ENCODE results near the gene LMAN1.

- TF ChIP-seq CTCF (tag by site-specific recombination; IDR thresholded peaks at IDR 0.05) = no peak
- no peak for TF ChIP-seq ZFP3 (tag by site-specific recombination; IDR thresholded peaks at IDR 0.05; ENCODE audit: low read depth)
- TF ChIP-seq MYNN (tag by site-specific recombination; IDR thresholded peaks at IDR 0.05; ENCODE audit: borderline replicate concordance) = no peak
- no peak for TF ChIP-seq ZNF148 (tag by site-specific recombination; IDR thresholded peaks at IDR 0.05; ENCODE audit: borderline replicate concordance)
- TF ChIP-seq ZNF366 (tag by site-specific recombination; conservative IDR thresholded peaks at IDR 0.05) = no peak
- TF ChIP-seq ZNF529 (tag by site-specific recombination; IDR thresholded peaks at IDR 0.05; ENCODE audit: insufficient replicate concordance) = no peak
- no peak for TF ChIP-seq ZNF18 (tag by site-specific recombination; IDR thresholded peaks at IDR 0.05)
- no peak for TF ChIP-seq GLI2 (tag by site-specific recombination; IDR thresholded peaks at IDR 0.05; ENCODE audit: borderline replicate concordance, low read depth)
- TF ChIP-seq ZNF140 (tag by site-specific recombination; IDR thresholded peaks at IDR 0.05) = no peak
- no peak for TF ChIP-seq ZNF521 (tag by site-specific recombination; IDR thresholded peaks at IDR 0.05)
- no peak for TF ChIP-seq ZNF280D (tag by site-specific recombination; IDR thresholded peaks at IDR 0.05)
- TF ChIP-seq MEIS1 (CRISPR knock-in tag; IDR thresholded peaks at IDR 0.05; ENCODE audit: borderline replicate concordance) = no peak
- TF ChIP-seq ZNF394 (tag by site-specific recombination; IDR thresholded peaks at IDR 0.05; ENCODE audit: borderline replicate concordance) = no peak
- TF ChIP-seq ZNF184 (tag by site-specific recombination; IDR thresholded peaks at IDR 0.05) = no peak
Measured at GRCh38 chr18:59344996-59345395, 14.1 kb downstream of the LMAN1 start.
